KOPT-K1 (cell line): ENCODE results near the gene SUGCT.

Source experiments
- H3K27ac ChIP-seq: fragments of 200-600 bp; sonication (generic); 2 replicates; pipeline ENCODE4 v1.5.1; 2016; ENCODE audit warnings: antibody characterized with exemption, mild to moderate bottlenecking, low read depth, low read length; ENCODE audit not compliant: poor library complexity, severe bottlenecking
- H3K36me3 ChIP-seq: fragments of 200-600 bp; sonication (generic); 2 replicates; pipeline ENCODE4 v1.5.1; 2017; ENCODE audit warnings: antibody characterized with exemption, mild to moderate bottlenecking, low read length, moderate library complexity; ENCODE audit not compliant: insufficient read depth
- H3K9me3 ChIP-seq: fragments of 200-600 bp; sonication (generic); 2 replicates; pipeline ENCODE4 v1.5.1; 2017; ENCODE audit warnings: antibody characterized with exemption, low read length, mild to moderate bottlenecking; ENCODE audit not compliant: insufficient read depth, poor library complexity, severe bottlenecking

SUGCT gene

GRCh38 chr7:40546616-40547501, 412.1 kb downstream of the SUGCT start:
- H3K27ac ChIP-seq = no peak overlapping the region
- no peaks in the 10 kb centered on the region for H3K36me3 ChIP-seq
- H3K9me3 ChIP-seq = no peaks in the 10 kb centered on the region

GRCh38 chr7:40549372-40550039, 414.7 kb downstream of the SUGCT start:
- Histone ChIP-seq H3K9me3 (no peaks in the 10 kb centered on the region), H3K36me3 (no peaks in the 10 kb centered on the region), H3K27ac (no peak overlapping the region)

- no peaks in the 10 kb centered on the region for H3K36me3 ChIP-seq
- H3K27ac ChIP-seq = no peak overlapping the region
- H3K9me3 ChIP-seq = no peaks in the 10 kb centered on the region
Observed at GRCh38 chr7:40551685-40552576, 417.1 kb downstream of the SUGCT start.

GRCh38 chr7:40560672-40561071, 425.9 kb downstream of the SUGCT start:
- Histone ChIP-seq H3K9me3 (no peaks in the 10 kb centered on the region), H3K36me3 (no peaks in the 10 kb centered on the region), H3K27ac (no peak overlapping the region)

- no peaks in the 10 kb centered on the region for H3K36me3 ChIP-seq
- no peaks in the 10 kb centered on the region for H3K9me3 ChIP-seq
- no peak overlapping the region for H3K27ac ChIP-seq
Observed at GRCh38 chr7:40566879-40567278, 432.1 kb downstream of the SUGCT start.

- Histone ChIP-seq H3K27ac (no peak overlapping the region), H3K36me3 (no peaks in the 10 kb centered on the region), H3K9me3 (no peaks in the 10 kb centered on the region)
Observed at GRCh38 chr7:40569326-40569725, 434.5 kb downstream of the SUGCT start.

- Histone ChIP-seq H3K36me3 (no peaks in the 10 kb centered on the region), H3K9me3 (no peaks in the 10 kb centered on the region), H3K27ac (no peak overlapping the region)
Observed at GRCh38 chr7:40570223-40570622, 435.4 kb downstream of the SUGCT start.

- H3K36me3 ChIP-seq = no peaks in the 10 kb centered on the region
- H3K27ac ChIP-seq = no peak overlapping the region
- H3K9me3 ChIP-seq = no peaks in the 10 kb centered on the region
Observed at GRCh38 chr7:40571796-40572195, 437.0 kb downstream of the SUGCT start.

GRCh38 chr7:40572810-40573465, 438.1 kb downstream of the SUGCT start:
- no peak overlapping the region for H3K27ac ChIP-seq

GRCh38 chr7:40579401-40579800, 444.6 kb downstream of the SUGCT start:
- Histone ChIP-seq H3K9me3 (no peaks in the 10 kb centered on the region), H3K36me3 (no peaks in the 10 kb centered on the region), H3K27ac (no peak overlapping the region)

More at GRCh38 chr7:40572810-40573465, 438.1 kb downstream of the SUGCT start:
- H3K36me3 ChIP-seq = no peaks in the 10 kb centered on the region
- no peaks in the 10 kb centered on the region for H3K9me3 ChIP-seq

- no peak overlapping the region for H3K27ac ChIP-seq
- H3K36me3 ChIP-seq = no peaks in the 10 kb centered on the region
- no peaks in the 10 kb centered on the region for H3K9me3 ChIP-seq
Observed at GRCh38 chr7:40580776-40581175, 446.0 kb downstream of the SUGCT start.

- Histone ChIP-seq H3K36me3 (no peaks in the 10 kb centered on the region), H3K9me3 (no peaks in the 10 kb centered on the region), H3K27ac (no peak overlapping the region)
Observed at GRCh38 chr7:40582539-40582938, 447.7 kb downstream of the SUGCT start.

GRCh38 chr7:40583667-40584444, 449.1 kb downstream of the SUGCT start:
- no peak overlapping the region for H3K27ac ChIP-seq

More at GRCh38 chr7:40583667-40584444, 449.1 kb downstream of the SUGCT start:
- Histone ChIP-seq H3K9me3 (no peaks in the 10 kb centered on the region), H3K36me3 (no peaks in the 10 kb centered on the region)
